NCI-H1694 (cell line): ENCODE data around the gene LYRM9.
"Not testable (repeated sequence)": the region's sequence is repeated elsewhere in the genome, so short reads cannot be mapped to it uniquely, and the experiment has no call there.

Experiments
- DNase-seq: peaks from one replicate; lab custom pipeline; 2025; lab: John Stamatoyannopoulos, UW

Gene LYRM9

DNA sequence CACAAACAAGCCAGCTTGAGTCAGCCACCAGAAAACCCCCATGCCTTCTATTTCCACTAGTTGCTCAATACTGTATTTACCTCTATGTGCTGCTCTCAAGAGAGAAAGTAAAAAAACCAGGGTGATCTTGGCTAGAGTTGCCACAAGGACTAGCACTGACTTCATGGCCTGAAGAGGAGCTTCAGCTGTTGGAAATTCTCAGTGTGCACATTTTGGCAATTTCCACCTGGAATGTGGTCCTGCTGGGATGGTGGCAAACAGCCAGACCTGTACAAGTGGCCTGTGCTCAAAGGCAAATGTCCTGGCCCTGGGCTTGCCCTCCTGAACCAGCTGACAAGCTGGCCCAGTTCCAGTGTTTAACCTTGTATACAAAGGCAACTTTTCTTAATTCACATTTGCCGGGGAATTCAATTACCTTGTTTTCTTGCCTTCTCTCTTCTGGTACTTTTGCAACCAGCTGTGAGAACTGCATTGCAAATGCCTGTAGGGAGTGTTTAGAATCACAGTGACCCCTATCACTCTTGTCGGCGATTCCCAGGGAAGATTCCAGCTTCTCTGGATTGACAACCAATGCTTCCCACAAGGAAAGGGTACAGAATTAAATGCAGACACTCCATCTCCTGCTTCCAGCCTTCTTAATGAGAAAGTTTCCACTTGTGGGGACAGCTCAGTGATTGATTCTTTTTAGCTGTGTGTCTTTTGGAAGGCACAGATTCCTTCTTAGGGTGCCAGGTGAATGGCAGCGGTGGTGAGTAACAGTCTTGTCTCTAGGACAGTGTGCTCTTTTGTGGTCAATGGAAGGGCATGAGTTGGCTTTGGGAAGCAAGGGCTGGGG lies 53.4 kb downstream of the LYRM9 start:
- DNase-seq = not testable (repeated sequence)

DNA sequence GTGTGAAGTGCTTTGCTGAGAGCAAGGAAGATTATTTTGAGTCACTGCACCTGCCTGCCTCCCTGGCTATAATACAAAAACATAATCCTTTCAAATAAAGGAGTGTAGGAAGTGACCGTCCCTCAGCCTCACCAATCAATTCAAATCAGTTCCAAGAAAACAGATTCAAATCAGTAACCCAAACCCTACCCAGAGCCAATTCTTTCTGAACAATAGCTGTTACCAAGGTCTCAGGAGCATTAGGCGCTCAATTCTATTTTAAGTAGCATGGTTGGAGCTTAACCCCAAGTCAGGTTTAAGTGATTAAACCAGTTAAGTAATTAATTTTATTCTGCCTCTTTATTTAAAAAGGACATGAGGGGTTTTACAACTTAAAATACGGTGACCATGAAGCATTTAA lies 54.6 kb downstream of the LYRM9 start:
- not testable (repeated sequence) for DNase-seq

DNA sequence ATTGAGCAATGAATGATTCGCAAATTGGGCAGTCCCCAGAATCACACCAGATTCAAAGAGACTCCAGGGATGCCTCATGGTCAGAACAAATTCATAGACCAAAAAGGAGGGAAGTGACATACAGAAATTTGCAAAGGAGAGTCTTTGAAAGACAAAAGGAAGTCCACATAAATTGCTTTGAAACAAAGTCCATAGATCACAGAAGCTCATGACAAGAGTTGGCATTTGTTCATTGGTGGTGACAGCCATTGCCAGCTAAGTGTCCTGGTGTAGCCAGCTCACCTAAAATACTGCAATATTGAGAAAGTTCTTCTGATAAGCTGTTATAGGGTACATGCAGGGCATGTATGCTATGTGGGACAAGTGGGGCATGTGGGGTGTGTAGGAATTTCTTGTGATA lies 55.4 kb downstream of the LYRM9 start:
- not testable (repeated sequence) for DNase-seq

DNA sequence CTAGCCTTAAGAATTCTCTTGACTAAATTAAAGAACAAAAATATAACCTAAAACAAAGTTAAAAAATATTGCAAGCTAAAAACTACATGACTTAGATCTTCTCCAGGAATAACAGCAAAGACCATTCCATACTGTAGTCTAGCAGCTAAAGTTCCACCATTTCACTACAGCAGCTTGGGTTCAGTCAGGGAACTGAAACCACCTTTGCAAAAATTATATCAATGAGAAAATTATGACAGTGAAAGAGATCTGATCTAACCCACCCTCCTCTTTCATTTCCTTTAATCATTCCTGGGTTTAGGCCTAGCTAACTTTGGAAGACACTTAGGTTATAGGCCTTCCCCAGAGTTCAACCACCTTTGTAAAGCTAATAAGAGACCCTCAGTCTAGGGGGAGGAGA lies 56.5 kb downstream of the LYRM9 start:
- no peak for DNase-seq

DNA sequence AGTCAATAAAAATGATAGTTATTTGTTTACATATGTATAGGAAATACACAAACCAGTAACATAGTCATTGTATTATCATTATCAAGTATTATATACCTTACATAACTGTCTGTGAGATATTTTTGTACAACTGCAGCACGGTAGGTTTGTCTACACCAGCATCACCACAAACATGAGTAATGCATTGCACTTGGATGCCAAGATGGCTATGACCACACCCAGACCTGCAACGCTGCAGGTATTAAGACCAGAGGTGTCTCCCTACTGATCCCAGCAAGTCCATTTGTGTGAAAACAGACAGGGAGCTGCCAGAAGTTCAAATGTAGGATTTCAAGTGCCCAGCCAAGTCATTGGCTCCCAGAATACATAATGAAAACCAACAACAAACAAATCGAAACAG lies 58.6 kb downstream of the LYRM9 start:
- no peak for DNase-seq

DNA sequence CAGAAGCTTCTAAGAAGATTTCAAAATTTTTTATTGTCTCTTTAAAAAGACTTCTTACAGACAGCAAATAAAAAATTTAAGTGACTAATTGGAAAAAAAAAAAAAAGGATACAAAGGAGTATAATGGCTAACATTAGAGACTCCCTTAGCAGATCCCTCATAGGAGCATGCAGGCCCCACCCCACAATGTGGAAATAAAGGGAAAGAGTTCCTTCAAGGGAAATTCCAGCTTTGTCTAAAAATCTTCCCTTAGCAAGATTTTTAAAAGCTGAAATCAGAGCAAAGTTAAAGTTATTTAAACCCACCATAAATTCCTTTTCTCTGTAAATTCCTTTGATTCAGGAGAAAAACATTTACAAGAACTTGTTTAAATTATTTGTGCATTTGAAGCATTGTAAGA lies 60.3 kb downstream of the LYRM9 start:
- no peak for DNase-seq

DNA sequence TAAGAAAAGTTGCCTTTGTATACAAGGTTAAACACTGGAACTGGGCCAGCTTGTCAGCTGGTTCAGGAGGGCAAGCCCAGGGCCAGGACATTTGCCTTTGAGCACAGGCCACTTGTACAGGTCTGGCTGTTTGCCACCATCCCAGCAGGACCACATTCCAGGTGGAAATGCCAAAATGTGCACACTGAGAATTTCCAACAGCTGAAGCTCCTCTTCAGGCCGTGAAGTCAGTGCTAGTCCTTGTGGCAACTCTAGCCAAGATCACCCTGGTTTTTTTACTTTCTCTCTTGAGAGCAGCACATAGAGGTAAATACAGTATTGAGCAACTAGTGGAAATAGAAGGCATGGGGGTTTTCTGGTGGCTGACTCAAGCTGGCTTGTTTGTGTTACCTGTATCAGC lies 63.3 kb downstream of the LYRM9 start:
- DNase-seq = not testable (repeated sequence)

DNA sequence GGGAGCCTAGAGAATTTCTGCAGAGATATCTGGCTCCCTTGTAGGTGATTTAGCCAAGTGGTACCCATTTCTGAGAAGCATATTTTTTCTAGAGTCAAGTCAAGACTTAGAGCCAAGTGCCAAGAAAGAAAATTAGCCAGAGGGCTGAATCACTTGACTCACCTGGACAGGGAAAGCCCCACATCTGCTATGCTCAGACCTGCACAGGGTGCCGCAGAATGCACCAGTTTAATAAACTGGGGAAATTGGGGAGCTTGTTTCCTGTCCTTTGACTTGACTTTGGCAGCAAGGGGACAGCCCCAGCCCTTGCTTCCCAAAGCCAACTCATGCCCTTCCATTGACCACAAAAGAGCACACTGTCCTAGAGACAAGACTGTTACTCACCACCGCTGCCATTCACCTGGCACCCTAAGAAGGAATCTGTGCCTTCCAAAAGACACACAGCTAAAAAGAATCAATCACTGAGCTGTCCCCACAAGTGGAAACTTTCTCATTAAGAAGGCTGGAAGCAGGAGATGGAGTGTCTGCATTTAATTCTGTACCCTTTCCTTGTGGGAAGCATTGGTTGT lies 63.9 kb downstream of the LYRM9 start:
- DNase-seq = not testable (repeated sequence)
